Islet of Langerhans (tissue), 1 donor: ENCODE results near the gene LRRC15.

Experiments used
- FAIRE-seq: peaks from one replicate; lab custom pipeline; 2011; peaks lifted over from hg19 to GRCh38; lab: Jason Lieb, UNC

Gene LRRC15

GRCh38 chr3:194360568-194360967 lies 9.0 kb downstream of the LRRC15 start:
- no peak for FAIRE-seq

GRCh38 chr3:194357681-194358080 lies 11.9 kb downstream of the LRRC15 start:
- no peak for FAIRE-seq

GRCh38 chr3:194355379-194355778 lies 14.2 kb downstream of the LRRC15 start:
- FAIRE-seq = no peak

GRCh38 chr3:194354315-194354714 lies 15.2 kb downstream of the LRRC15 start:
- FAIRE-seq = no peak

GRCh38 chr3:194352667-194353246 lies 16.8 kb downstream of the LRRC15 start:
- FAIRE-seq = no peak

GRCh38 chr3:194351952-194352536 lies 17.5 kb downstream of the LRRC15 start:
- FAIRE-seq = no peak

GRCh38 chr3:194351080-194351672 lies 18.4 kb downstream of the LRRC15 start, which contains the start of gene CPN2:
Gene CPN2 (minus strand): TSS chr3:194351328. CDS start chr3:194342702, 8,626 bp downstream.
- no peak for FAIRE-seq

GRCh38 chr3:194350726-194351071 lies 18.8 kb downstream of the LRRC15 start:
- no peak for FAIRE-seq

- no peak for FAIRE-seq
Observed at GRCh38 chr3:194348354-194348753, 21.2 kb downstream of the LRRC15 start.

GRCh38 chr3:194346621-194347020 lies 22.9 kb downstream of the LRRC15 start:
- FAIRE-seq = no peak

- no peak for FAIRE-seq
Observed at GRCh38 chr3:194346035-194346434, 23.5 kb downstream of the LRRC15 start.

GRCh38 chr3:194344012-194344411 lies 25.5 kb downstream of the LRRC15 start:
- FAIRE-seq = no peak

GRCh38 chr3:194343561-194343893 lies 26.0 kb downstream of the LRRC15 start:
- no peak for FAIRE-seq

GRCh38 chr3:194342861-194343560 lies 26.5 kb downstream of the LRRC15 start:
- no peak for FAIRE-seq

GRCh38 chr3:194340757-194341400 lies 28.7 kb downstream of the LRRC15 start:
- no peak for FAIRE-seq

GRCh38 chr3:194339840-194340239 lies 29.7 kb downstream of the LRRC15 start:
- FAIRE-seq = no peak

GRCh38 chr3:194339356-194339755 lies 30.2 kb downstream of the LRRC15 start:
- FAIRE-seq = no peak

GRCh38 chr3:194337965-194338753 lies 31.4 kb downstream of the LRRC15 start:
- no peak for FAIRE-seq

GRCh38 chr3:194336601-194337355 lies 32.8 kb downstream of the LRRC15 start:
- no peak for FAIRE-seq

- no peak for FAIRE-seq
Observed at GRCh38 chr3:194333981-194334320, 35.6 kb downstream of the LRRC15 start.

GRCh38 chr3:194333212-194333980 lies 36.1 kb downstream of the LRRC15 start:
- FAIRE-seq = no peak
